ENCODE measurements around the gene GLIS1.

The GLIS1 gene

GRCh38 chr1:53735261-53735660 is 3.7 kb downstream of the GLIS1 start:
- DNase-seq = no peak

- DNase-seq = no peak
Observed at GRCh38 chr1:53734650-53735211, 4.2 kb downstream of the GLIS1 start.

DNA sequence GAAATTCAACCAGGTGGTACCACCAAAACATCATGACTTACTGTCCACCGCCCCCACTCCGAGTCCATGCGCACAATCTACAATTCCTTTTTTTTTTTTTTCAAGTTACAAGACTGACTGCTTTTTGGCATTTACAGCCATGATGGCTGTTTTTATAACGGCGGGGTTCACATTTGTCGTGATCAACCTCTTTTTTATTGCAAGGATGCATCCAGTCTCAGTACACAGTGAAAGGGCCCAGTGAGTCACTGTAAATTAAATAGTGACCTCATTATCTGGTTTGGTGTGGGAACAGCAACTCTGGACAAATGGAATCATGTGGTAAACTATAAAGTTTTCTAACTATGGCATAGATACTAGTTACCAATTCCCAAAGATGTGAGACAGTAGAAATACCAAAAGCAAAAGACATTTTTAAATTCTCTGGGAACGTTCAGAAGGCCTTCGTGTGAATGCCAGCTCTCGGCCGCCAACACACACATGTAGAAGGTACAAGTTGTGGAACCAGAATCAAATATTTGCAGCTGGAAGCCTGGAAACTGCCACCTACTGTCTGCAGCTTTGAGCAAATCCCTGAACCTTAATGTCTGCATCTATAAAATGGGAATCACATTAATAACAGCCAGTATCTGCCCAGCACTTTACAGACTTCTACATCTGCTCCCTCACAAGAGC is 4.9 kb downstream of the GLIS1 start:
- no peak for DNase-seq

DNA sequence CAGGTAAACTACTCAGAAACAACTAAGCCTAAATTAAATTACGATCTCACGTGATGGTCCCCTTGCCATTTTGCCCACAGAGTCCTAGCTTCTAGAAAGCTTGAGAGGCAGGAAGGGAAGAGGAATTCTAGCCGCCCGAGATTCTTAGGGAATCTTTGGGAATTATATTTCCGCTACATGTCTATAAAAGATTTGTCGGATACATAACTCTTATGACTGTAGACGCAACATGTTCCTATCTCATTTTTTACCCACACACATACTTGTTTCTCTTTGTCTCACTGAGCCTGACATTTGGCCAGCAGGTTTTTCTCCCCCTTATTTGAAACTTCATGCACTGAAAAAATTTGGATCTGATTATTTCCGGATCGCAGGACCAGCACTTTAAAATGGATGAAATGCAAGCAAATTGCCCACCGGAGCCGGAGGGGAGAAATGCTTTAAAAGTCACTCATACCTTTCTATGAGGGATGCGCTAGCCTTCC is 5.5 kb downstream of the GLIS1 start:
- DNase-seq = no peak

- DNase-seq = no peak
Observed at GRCh38 chr1:53732912-53733317, 6.0 kb downstream of the GLIS1 start.

GRCh38 chr1:53732409-53732808 is 6.6 kb downstream of the GLIS1 start:
- DNase-seq = no peak

DNA sequence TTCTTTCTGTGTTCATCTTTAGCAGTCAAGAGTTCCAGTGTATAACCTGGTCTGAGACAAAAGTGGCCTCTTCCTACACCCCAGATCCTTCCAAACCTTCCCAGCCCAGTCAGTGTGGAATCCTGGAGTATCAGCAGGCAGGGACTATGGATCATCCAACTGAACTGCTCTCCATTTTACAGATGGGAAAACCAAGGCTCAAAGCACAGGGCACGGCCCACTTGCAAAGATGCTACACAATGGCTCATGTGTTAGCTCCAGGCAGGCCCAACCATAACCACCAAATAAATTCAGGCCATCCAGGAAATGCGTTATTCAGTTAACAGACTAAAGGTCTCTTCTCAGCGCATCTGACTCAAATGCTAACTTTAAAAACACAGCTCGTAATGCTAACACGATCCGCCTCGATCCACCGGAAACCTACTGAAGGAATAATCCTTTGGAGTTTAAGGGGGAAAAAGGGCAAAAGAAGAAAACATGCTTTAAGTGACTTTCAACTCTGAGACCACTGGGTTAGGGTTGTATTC is 7.1 kb downstream of the GLIS1 start:
- DNase-seq = no peak

DNA sequence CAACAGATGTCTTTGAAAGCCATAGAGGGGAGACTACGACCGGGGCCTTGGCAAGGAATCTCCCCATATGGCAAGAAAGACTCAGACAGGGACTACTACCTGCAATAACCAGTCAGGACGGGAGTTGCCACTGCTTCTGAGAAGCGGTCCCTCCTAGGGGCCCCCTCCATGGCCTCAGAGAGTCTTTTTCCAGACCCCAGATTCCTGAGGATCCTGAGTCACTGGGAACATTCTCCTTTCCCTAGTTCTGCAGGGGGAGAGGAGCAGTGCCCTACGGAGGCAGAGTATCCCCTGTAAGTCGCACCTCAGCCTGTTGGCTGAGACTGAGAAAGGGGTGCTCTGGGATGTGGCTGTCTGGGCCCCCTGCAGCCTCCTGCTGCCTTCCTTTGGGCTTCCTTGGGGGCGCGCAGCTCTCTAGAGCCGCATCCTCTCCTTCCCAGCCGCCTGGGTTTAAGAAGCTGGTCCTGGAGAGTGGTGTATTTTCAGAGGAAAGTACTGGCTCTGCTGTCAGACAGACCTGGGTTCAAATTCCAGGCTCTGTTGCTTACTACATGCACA is 7.8 kb downstream of the GLIS1 start:
- no peak for DNase-seq

GRCh38 chr1:53730224-53730865 is 8.6 kb downstream of the GLIS1 start:
- DNase-seq = no peak

- no peak for DNase-seq
Observed at GRCh38 chr1:53729456-53730223, 9.3 kb downstream of the GLIS1 start.

DNA sequence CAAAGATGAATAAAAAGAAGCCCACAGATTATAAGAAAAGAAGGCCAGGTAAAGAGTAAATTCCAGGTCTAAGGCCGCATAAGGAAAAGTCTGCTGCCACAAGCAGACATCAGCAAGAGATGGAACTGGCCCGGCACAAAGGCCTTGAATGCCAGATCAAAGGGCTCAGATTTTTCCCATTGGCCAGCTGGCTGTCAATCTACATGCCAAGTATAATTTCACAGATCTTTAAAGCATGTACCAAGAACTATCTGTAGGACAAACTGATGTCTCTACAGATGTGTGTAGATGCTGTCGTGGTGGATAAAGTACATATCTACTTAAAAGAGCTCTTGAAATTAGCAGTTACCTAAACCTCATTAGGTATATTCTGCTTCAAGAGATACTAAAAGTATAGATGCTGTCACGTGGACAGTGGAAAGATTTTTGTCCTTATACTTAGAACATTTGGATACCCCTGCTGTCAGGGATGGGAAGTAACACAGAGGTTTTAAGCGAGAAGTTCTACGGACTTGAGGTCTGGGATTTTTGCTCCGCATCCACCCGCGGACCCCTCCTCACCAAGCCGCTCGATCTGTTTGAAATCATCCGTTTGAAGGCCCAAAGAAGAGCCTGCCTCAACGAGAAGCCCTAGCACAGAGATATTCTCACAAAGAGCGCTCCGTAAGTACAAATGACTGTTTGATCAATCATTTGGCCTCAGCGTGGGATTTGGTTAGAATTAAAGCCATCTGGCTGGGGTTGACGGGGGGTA is 10.1 kb downstream of the GLIS1 start:
- no peak for DNase-seq

- no peak for DNase-seq
Observed at GRCh38 chr1:53728196-53728595, 10.8 kb downstream of the GLIS1 start.

DNA sequence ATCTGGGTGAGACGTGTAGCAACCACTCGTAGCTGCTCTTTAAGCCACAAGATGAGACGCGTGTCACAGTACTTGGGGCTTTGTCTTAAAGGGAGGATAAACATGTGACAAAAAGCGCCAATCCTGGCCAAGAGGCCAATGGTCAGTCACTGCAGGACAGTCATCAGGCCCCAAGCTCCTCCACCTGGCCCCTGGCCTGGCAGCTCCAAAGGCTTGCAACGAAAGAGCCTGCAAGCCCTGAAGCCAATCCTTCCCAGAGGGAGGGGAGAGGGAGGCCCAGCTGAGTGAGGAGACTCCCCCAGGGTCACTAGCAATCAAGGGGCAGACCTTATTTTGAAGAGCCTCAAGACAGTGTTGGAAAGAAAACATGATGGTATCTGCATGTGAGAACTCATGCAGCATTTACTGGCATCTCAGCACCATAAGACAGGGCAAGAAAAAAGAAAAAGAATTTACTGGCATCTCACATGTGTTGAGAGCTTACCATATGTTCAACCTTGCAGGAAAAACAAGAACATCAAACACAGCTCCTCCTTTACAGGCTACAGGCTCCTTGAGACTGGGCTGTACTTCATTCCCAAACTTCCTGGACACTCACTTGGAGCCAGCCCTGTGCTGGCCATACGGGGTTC is 11.4 kb downstream of the GLIS1 start:
- DNase-seq = no peak

GRCh38 chr1:53726009-53726600 is 12.9 kb downstream of the GLIS1 start:
- no peak for DNase-seq

GRCh38 chr1:53725238-53725689 is 13.7 kb downstream of the GLIS1 start:
- DNase-seq = no peak

DNA sequence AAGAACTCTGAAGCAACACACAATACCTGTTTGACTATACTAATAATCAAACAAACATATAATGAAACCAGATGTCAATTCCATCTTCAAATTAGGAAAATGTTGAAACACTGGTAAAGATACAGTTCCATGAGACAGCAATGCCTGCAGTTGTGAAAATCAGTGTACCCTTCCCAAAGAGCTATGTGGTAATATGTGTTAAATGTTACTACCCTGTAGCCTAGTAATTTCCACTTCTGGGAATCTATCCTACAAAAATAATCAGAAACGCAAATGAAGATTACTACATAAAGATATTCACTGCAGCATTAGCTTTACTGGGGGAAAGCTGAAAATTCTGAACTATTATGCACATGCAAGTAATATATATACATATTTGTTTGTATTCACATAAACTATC is 16.9 kb downstream of the GLIS1 start:
- DNase-seq = no peak

- DNase-seq = no peak
Observed at GRCh38 chr1:53721088-53721487, 17.9 kb downstream of the GLIS1 start.

- no peak for DNase-seq
Observed at GRCh38 chr1:53719469-53719868, 19.5 kb downstream of the GLIS1 start.

DNA sequence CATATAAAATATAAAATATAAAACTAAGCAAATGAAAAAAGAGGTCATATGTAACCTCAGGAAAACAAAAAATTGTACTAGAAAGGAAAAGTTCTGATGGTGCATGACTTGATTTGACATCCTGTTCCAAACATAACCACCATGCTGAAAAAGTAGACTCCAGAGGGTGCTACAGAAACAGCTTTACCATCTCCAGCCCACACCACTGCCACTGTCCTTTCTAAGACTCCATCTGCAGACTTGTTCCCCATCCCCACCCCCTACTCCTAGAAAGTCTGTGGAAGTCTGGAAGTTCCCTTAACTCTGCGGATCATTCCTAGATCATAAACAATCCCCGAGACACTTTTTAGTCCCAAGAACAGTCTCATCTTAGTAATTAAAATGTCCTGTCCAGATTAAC is 20.5 kb downstream of the GLIS1 start:
- DNase-seq = no peak

DNA sequence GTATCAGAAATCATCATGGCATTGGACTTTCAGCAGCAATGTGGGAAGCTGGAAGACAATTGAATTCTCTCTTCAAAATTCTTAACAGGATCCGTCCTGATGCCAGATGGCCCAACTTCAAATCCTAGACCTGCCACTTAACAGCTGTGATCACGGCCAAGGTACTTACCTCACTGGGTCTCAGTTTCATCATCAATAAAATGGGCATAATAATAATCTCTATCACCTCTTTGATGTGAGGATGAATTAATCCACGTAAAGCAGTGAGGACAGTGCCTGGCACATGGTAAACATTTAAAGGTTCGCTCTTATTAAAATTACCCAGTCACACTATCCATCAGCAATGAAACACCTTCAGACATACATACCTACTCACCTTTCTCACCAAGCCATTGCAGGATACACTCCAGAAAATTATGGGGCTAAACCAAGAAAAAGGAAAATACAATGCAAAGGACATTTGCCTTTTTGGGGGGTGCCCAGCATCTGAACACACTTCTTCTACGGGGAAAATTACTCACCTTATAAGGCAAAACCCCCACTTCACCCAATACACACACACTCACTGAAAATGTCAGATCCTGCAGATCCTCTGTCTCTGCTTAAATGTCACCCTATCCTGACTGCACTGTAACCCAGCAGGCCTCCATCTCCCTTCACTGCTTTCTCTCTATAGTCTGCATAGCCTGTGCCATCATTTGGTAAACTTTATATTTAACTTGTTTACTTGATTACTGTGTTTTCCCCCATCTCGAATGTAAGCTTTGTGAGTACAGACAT is 21.7 kb downstream of the GLIS1 start:
- DNase-seq = no peak

Measured in midbrain (tissue), 1 donor.